ENCODE measurements around the gene MLIP. TPM values are rescaled to one million over a fixed set of nuclear protein-coding genes. Genes with fewer than 3 reads are reported as not detected.

The MLIP gene
- total and polyA plus RNA-seq, 2 of the 13 experiments (the other 11 are each of a cell fraction or from before 2014, with no cell fraction given), result 0.08 to 0.33 TPM

DNA sequence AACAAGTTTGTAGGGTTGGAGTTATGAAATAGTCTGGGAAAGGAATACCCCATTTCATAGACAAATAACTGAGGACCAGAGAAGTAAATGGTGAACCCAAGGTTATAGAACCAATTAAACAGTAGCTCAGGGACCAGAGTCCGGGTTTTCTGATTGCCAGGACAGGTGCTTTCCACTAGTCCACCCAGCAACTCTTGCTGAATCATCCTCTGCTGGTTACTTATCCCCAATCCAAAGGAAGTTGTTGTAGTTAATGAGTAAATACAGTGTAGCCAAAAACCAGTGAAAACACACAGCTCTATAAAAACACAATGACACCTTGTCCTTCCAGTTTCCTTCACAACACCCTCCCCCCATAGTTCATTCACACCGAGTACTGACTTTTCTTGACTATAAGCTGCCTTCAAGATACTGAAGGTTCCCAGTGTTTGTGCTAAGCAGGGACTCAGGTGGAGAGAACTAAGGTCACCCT lies 196.2 kb downstream of the MLIP start (continued):
- peak; percentile 61 for TF ChIP-seq POGZ (CRISPR knock-in tag; IDR thresholded peaks at IDR 0.05)
- TF ChIP-seq ESRRA (CRISPR knock-in tag; IDR thresholded peaks at IDR 0.05; ENCODE audit: low read depth), result no peak
- TF ChIP-seq HNF4A (CRISPR knock-in tag; IDR thresholded peaks at IDR 0.05), result peak; percentile 36; the same call in 1 of the 2 replicates
- TF ChIP-seq ZNF484 (CRISPR knock-in tag; IDR thresholded peaks at IDR 0.05; ENCODE audit: borderline replicate concordance, low read depth), result no peak
- TF ChIP-seq TOE1 (CRISPR knock-in tag; IDR thresholded peaks at IDR 0.05), result no peak
- TF ChIP-seq, protein P1, sequence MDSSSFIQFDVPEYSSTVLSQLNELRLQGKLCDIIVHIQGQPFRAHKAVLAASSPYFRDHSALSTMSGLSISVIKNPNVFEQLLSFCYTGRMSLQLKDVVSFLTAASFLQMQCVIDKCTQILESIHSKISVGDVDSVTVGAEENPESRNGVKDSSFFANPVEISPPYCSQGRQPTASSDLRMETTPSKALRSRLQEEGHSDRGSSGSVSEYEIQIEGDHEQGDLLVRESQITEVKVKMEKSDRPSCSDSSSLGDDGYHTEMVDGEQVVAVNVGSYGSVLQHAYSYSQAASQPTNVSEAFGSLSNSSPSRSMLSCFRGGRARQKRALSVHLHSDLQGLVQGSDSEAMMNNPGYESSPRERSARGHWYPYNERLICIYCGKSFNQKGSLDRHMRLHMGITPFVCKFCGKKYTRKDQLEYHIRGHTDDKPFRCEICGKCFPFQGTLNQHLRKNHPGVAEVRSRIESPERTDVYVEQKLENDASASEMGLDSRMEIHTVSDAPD (CRISPR knock-in tag; IDR thresholded peaks at IDR 0.05), result no peak
- TF ChIP-seq ZNF788 (CRISPR knock-in tag; IDR thresholded peaks at IDR 0.05; ENCODE audit: borderline replicate concordance), result no peak
- TF ChIP-seq ZNF770 (CRISPR knock-in tag; IDR thresholded peaks at IDR 0.05), result no peak
- no peak for TF ChIP-seq NFE2L1 (CRISPR knock-in tag; IDR thresholded peaks at IDR 0.05; ENCODE audit: borderline replicate concordance)
- no peak for TF ChIP-seq JUND (CRISPR knock-in tag; IDR thresholded peaks at IDR 0.05)
- TF ChIP-seq, protein P2, sequence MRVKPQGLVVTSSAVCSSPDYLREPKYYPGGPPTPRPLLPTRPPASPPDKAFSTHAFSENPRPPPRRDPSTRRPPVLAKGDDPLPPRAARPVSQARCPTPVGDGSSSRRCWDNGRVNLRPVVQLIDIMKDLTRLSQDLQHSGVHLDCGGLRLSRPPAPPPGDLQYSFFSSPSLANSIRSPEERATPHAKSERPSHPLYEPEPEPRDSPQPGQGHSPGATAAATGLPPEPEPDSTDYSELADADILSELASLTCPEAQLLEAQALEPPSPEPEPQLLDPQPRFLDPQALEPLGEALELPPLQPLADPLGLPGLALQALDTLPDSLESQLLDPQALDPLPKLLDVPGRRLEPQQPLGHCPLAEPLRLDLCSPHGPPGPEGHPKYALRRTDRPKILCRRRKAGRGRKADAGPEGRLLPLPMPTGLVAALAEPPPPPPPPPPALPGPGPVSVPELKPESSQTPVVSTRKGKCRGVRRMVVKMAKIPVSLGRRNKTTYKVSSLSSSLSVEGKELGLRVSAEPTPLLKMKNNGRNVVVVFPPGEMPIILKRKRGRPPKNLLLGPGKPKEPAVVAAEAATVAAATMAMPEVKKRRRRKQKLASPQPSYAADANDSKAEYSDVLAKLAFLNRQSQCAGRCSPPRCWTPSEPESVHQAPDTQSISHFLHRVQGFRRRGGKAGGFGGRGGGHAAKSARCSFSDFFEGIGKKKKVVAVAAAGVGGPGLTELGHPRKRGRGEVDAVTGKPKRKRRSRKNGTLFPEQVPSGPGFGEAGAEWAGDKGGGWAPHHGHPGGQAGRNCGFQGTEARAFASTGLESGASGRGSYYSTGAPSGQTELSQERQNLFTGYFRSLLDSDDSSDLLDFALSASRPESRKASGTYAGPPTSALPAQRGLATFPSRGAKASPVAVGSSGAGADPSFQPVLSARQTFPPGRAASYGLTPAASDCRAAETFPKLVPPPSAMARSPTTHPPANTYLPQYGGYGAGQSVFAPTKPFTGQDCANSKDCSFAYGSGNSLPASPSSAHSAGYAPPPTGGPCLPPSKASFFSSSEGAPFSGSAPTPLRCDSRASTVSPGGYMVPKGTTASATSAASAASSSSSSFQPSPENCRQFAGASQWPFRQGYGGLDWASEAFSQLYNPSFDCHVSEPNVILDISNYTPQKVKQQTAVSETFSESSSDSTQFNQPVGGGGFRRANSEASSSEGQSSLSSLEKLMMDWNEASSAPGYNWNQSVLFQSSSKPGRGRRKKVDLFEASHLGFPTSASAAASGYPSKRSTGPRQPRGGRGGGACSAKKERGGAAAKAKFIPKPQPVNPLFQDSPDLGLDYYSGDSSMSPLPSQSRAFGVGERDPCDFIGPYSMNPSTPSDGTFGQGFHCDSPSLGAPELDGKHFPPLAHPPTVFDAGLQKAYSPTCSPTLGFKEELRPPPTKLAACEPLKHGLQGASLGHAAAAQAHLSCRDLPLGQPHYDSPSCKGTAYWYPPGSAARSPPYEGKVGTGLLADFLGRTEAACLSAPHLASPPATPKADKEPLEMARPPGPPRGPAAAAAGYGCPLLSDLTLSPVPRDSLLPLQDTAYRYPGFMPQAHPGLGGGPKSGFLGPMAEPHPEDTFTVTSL (CRISPR knock-in tag; IDR thresholded peaks at IDR 0.05; ENCODE audit: borderline replicate concordance), result peak; percentile 61; the same call in 1 of the 2 replicates
- TF ChIP-seq ZNF331 (CRISPR knock-in tag; IDR thresholded peaks at IDR 0.05), result no peak
- peak; percentile 55; the same call in 1 of the 2 replicates for TF ChIP-seq YEATS2 (CRISPR knock-in tag; IDR thresholded peaks at IDR 0.05; ENCODE audit: borderline replicate concordance)
- peak; percentile 85 for TF ChIP-seq FOSL2 (CRISPR knock-in tag; IDR thresholded peaks at IDR 0.05)
- TF ChIP-seq ZBTB1 (CRISPR knock-in tag; IDR thresholded peaks at IDR 0.05; ENCODE audit: borderline replicate concordance), result no peak
- no peak for TF ChIP-seq SMARCE1 (IDR thresholded peaks at IDR 0.05; ENCODE audit: borderline replicate concordance)
- no peak for TF ChIP-seq MED1 (CRISPR knock-in tag; IDR thresholded peaks at IDR 0.05)
- no peak for TF ChIP-seq PRDM10 (CRISPR knock-in tag; IDR thresholded peaks at IDR 0.05; ENCODE audit: low read depth)
